CD4-positive, alpha-beta T cell treated with Interleukin-6 at 100 ng/mL for 8 hours (primary cell): ENCODE measurements around the gene ZNF492.
"Not testable (repeated sequence)": the region's sequence is repeated elsewhere in the genome, so short reads cannot be mapped to it uniquely, and the experiment has no call there.

Experiments used
- DNase-seq: peaks from one replicate; pipeline ENCODE4 v3.0.0-alpha.2; 2020; ENCODE audit warnings: mixed read lengths, low spot score

Gene ZNF492

GRCh38 chr19:22633706-22634449 lies at the start of gene ZNF492:
TSS of gene ZNF492 (plus strand) at chr19:22634324. CDS start at chr19:22653400, 19,076 bp downstream.
- DNase-seq, result peak; percentile 84

GRCh38 chr19:22595422-22595821 lies 38.7 kb upstream of the ZNF492 start:
- DNase-seq, result no peak

GRCh38 chr19:22595918-22596341 lies 38.2 kb upstream of the ZNF492 start:
- no peak for DNase-seq

- no peak for DNase-seq
These were observed 33.2 kb upstream of the ZNF492 start for GRCh38 chr19:22600690-22601648.

GRCh38 chr19:22601906-22602630 lies 32.1 kb upstream of the ZNF492 start:
- DNase-seq, result no peak

- no peak for DNase-seq
These were observed 31.4 kb upstream of the ZNF492 start for GRCh38 chr19:22602631-22603272.

- no peak for DNase-seq
These were observed 30.3 kb upstream of the ZNF492 start for GRCh38 chr19:22603518-22604440.

- no peak for DNase-seq
These were observed 29.4 kb upstream of the ZNF492 start for GRCh38 chr19:22604571-22605274.

GRCh38 chr19:22605275-22606211 lies 28.6 kb upstream of the ZNF492 start:
- DNase-seq, result no peak

GRCh38 chr19:22606212-22606553 lies 27.9 kb upstream of the ZNF492 start:
- DNase-seq, result no peak

- DNase-seq, result no peak
These were observed 27.0 kb upstream of the ZNF492 start for GRCh38 chr19:22606954-22607652.

GRCh38 chr19:22607653-22608430 lies 26.3 kb upstream of the ZNF492 start:
- DNase-seq, result no peak

GRCh38 chr19:22608441-22608840 lies 25.7 kb upstream of the ZNF492 start:
- DNase-seq, result no peak

GRCh38 chr19:22609630-22610029 lies 24.5 kb upstream of the ZNF492 start:
- DNase-seq, result no peak

GRCh38 chr19:22610121-22610520 lies 24.0 kb upstream of the ZNF492 start:
- no peak for DNase-seq

- no peak for DNase-seq
These were observed 21.8 kb upstream of the ZNF492 start for GRCh38 chr19:22612316-22612715.

- no peak for DNase-seq
These were observed 17.5 kb upstream of the ZNF492 start for GRCh38 chr19:22616659-22617058.

- not testable (repeated sequence) for DNase-seq
These were observed 16.9 kb upstream of the ZNF492 start for GRCh38 chr19:22617181-22617580.
